HG03103 (cell line): Measurements from ENCODE around the gene HEXD.
"Not testable (repeated sequence)": the region's sequence is repeated elsewhere in the genome, so short reads cannot be mapped to it uniquely, and the experiment has no call there.

Experiments
- ATAC-seq: cut with Tn5 transposase; IDR thresholded peaks from one replicate; pipeline ENCODE4 v1.9.1; 2021; ENCODE audit warnings: low read depth; ENCODE audit not compliant: unreplicated experiment

The HEXD gene

GRCh38 chr17:82452162-82452561 lies 34.0 kb downstream of the HEXD start:
- no peak for ATAC-seq

GRCh38 chr17:82453151-82453550 lies 35.0 kb downstream of the HEXD start:
- not testable (repeated sequence) for ATAC-seq

- not testable (repeated sequence) for ATAC-seq
These were observed 35.6 kb downstream of the HEXD start for GRCh38 chr17:82453706-82454105.

GRCh38 chr17:82457073-82457928 lies 39.2 kb downstream of the HEXD start:
- ATAC-seq, result no peak

GRCh38 chr17:82457929-82458178 lies 39.7 kb downstream of the HEXD start:
- no peak for ATAC-seq

- ATAC-seq, result peak; percentile 88
These were observed 40.2 kb downstream of the HEXD start, which contains the start of gene NARF for GRCh38 chr17:82458179-82458884. TSS of gene NARF (plus strand) at chr17:82458741. CDS start at chr17:82458804, 63 bp downstream.

GRCh38 chr17:82458885-82459424 lies 40.8 kb downstream of the HEXD start:
- ATAC-seq, result no peak

GRCh38 chr17:82459936-82460335 lies 41.8 kb downstream of the HEXD start:
- not testable (repeated sequence) for ATAC-seq

GRCh38 chr17:82461827-82462524 lies 43.8 kb downstream of the HEXD start:
- no peak for ATAC-seq

GRCh38 chr17:82463391-82463790 lies 45.2 kb downstream of the HEXD start:
- no peak for ATAC-seq

- ATAC-seq, result no peak
These were observed 45.9 kb downstream of the HEXD start for GRCh38 chr17:82463925-82464566.

GRCh38 chr17:82464567-82464929 lies 46.4 kb downstream of the HEXD start:
- ATAC-seq, result no peak

GRCh38 chr17:82465023-82465603 lies 47.0 kb downstream of the HEXD start:
- ATAC-seq, result no peak

GRCh38 chr17:82468692-82469091 lies 50.5 kb downstream of the HEXD start:
- ATAC-seq, result no peak

- ATAC-seq, result no peak
These were observed 51.9 kb downstream of the HEXD start for GRCh38 chr17:82470065-82470464.

GRCh38 chr17:82474223-82475010 lies 56.3 kb downstream of the HEXD start:
- ATAC-seq, result no peak

GRCh38 chr17:82475458-82475857 lies 57.3 kb downstream of the HEXD start:
- no peak for ATAC-seq

GRCh38 chr17:82477934-82478333 lies 59.8 kb downstream of the HEXD start:
- ATAC-seq, result no peak

GRCh38 chr17:82479602-82480001 lies 61.5 kb downstream of the HEXD start:
- no peak for ATAC-seq

GRCh38 chr17:82480318-82480717 lies 62.2 kb downstream of the HEXD start:
- no peak for ATAC-seq
